Vagina (tissue), 2 donors: ENCODE data around the gene HRH3. TPM values are rescaled to one million over a fixed set of nuclear protein-coding genes. Genes with fewer than 3 reads are reported as not detected.

Experiments used
- DNase-seq, 2 donors: peaks; one replicate each; pipeline ENCODE4 v3.0.0-alpha.2; 2017; ENCODE audit errors: extremely low spot score in 2 of 2
- H3K27ac ChIP-seq: fragments of 200-600 bp; sonication (generic); one replicate; pipeline ENCODE4 v1.5.1; 2019
- H3K27me3 ChIP-seq: fragments of 200-600 bp; sonication (generic); one replicate; pipeline ENCODE4 v1.5.1; 2019
- H3K36me3 ChIP-seq, 2 donors: fragments of 200-600 bp; sonication (generic); one replicate each; pipeline ENCODE4 v1.5.1; 2017 to 2019
- H3K4me1 ChIP-seq: fragments of 200-600 bp; sonication (generic); one replicate; pipeline ENCODE4 v1.5.1; 2019
- H3K4me3 ChIP-seq, 2 donors: fragments of 200-600 bp; sonication (generic); 1 replicate in 1 of 2; 2 replicates in 1 of 2; pipeline ENCODE4 v1.5.1; 2016 to 2019
- H3K9me3 ChIP-seq: fragments of 200-600 bp; sonication (generic); one replicate; pipeline ENCODE4 v1.5.1; 2019
- POLR2A ChIP-seq, 2 donors: fragments of 450-650 bp; IDR thresholded peaks; one replicate each; pipeline ENCODE4 v1.6.1; 2017; ENCODE audit warnings: antibody characterized with exemption in 2 of 2, mild to moderate bottlenecking in 2 of 2, moderate library complexity in 2 of 2
- POLR2AphosphoS5 ChIP-seq, 2 donors: sonication (generic); formaldehyde crosslinking; IDR thresholded peaks; one replicate each; pipeline ENCODE4 v1.9.0; 2017; ENCODE audit warnings: antibody characterized with exemption in 2 of 2, mild to moderate bottlenecking in 2 of 2, low read depth in 1 of 2; ENCODE audit not compliant: insufficient read depth in 1 of 2
- intact Hi-C: fragments of 100-400 bp; cut with DNase I; formaldehyde crosslinking; loops from one replicate; pipeline ENCODE4 v1.15.1; 2023
- total RNA-seq: library from RNA; depleted of rRNA; stranded (reverse); fragments of >200 nt; gene quantifications from one replicate; pipeline ENCODE4 v1.2.3, GENCODE V29; 2016
- TF ChIP-seq, protein P1 (sequence below), 3 experiments: fragments of 450-650 bp in 2 of 3; fragments of 200-600 bp in 1 of 3; sonication (generic) in 1 of 3; IDR thresholded peaks; one replicate each; pipeline ENCODE4 v1.5.1; 2017 to 2019; ENCODE audit warnings: antibody characterized with exemption in 3 of 3, mild to moderate bottlenecking in 2 of 3, moderate library complexity in 2 of 3

HRH3 gene
- total RNA-seq, 1 donor from 2014 or later = not detected

- no peak for TF ChIP-seq POLR2AphosphoS5 (IDR thresholded peaks at IDR 0.05; ENCODE audit: insufficient read depth in 1 of 2, low read depth in 1 of 2)
- no peak for TF ChIP-seq POLR2A (IDR thresholded peaks at IDR 0.05)
- TF ChIP-seq, protein P1, sequence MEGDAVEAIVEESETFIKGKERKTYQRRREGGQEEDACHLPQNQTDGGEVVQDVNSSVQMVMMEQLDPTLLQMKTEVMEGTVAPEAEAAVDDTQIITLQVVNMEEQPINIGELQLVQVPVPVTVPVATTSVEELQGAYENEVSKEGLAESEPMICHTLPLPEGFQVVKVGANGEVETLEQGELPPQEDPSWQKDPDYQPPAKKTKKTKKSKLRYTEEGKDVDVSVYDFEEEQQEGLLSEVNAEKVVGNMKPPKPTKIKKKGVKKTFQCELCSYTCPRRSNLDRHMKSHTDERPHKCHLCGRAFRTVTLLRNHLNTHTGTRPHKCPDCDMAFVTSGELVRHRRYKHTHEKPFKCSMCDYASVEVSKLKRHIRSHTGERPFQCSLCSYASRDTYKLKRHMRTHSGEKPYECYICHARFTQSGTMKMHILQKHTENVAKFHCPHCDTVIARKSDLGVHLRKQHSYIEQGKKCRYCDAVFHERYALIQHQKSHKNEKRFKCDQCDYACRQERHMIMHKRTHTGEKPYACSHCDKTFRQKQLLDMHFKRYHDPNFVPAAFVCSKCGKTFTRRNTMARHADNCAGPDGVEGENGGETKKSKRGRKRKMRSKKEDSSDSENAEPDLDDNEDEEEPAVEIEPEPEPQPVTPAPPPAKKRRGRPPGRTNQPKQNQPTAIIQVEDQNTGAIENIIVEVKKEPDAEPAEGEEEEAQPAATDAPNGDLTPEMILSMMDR (IDR thresholded peaks at IDR 0.05) = no peak
- intact Hi-C loops = no loop called here
- Histone ChIP-seq H3K27ac (no peak overlapping the region), H3K4me3 (no peak overlapping the region), H3K9me3 (no peaks in the 10 kb centered on the region), H3K36me3 (peaks cover 0 to 63% of the 10 kb centered on the region in 2 donors), H3K4me1 (peaks cover 15% of the 10 kb centered on the region), H3K27me3 (no peaks in the 10 kb centered on the region)
- DNase-seq = no peak
Measured at GRCh38 chr20:62259294-62259565, 39.2 kb upstream of the HRH3 start.

- Histone ChIP-seq H3K27me3 (no peaks in the 10 kb centered on the region), H3K4me3 (no peak overlapping the region), H3K4me1 (peaks cover 20% of the 10 kb centered on the region), H3K9me3 (no peaks in the 10 kb centered on the region), H3K36me3 (peaks cover 0 to 60% of the 10 kb centered on the region in 2 donors), H3K27ac (no peak overlapping the region)
- no peak for DNase-seq
- intact Hi-C loops = no loop called here
- TF ChIP-seq POLR2A (IDR thresholded peaks at IDR 0.05) (no peak), POLR2AphosphoS5 (IDR thresholded peaks at IDR 0.05; ENCODE audit: insufficient read depth in 1 of 2, low read depth in 1 of 2) (no peak)
- TF ChIP-seq, protein P1 (IDR thresholded peaks at IDR 0.05) = no peak
Measured at GRCh38 chr20:62258499-62259293, 38.6 kb upstream of the HRH3 start.

- no peak for DNase-seq
- Histone ChIP-seq H3K4me3 (no peak overlapping the region), H3K27me3 (no peaks in the 10 kb centered on the region), H3K36me3 (peaks cover 0 to 33% of the 10 kb centered on the region in 2 donors), H3K4me1 (peaks cover 22% of the 10 kb centered on the region), H3K9me3 (no peaks in the 10 kb centered on the region), H3K27ac (no peak overlapping the region)
- intact Hi-C loops = no loop called here
- TF ChIP-seq POLR2AphosphoS5 (IDR thresholded peaks at IDR 0.05; ENCODE audit: insufficient read depth in 1 of 2, low read depth in 1 of 2) (no peak), POLR2A (IDR thresholded peaks at IDR 0.05) (no peak)
- TF ChIP-seq, protein P1 (IDR thresholded peaks at IDR 0.05) = no peak
Measured at GRCh38 chr20:62255976-62256375, 35.9 kb upstream of the HRH3 start.

- H3K27me3 ChIP-seq = no peaks in the 10 kb centered on the region
- H3K36me3 ChIP-seq = peaks cover 0 to 19% of the 10 kb centered on the region in 2 donors
- no peak for DNase-seq
Measured at GRCh38 chr20:62254021-62254724, 34.1 kb upstream of the HRH3 start.

More at GRCh38 chr20:62254021-62254724, 34.1 kb upstream of the HRH3 start:
- intact Hi-C loops = no loop called here
- no peak for TF ChIP-seq POLR2AphosphoS5 (IDR thresholded peaks at IDR 0.05; ENCODE audit: insufficient read depth in 1 of 2, low read depth in 1 of 2)
- TF ChIP-seq, protein P1 (IDR thresholded peaks at IDR 0.05) = no peak
- TF ChIP-seq POLR2A (IDR thresholded peaks at IDR 0.05) = no peak
- peaks cover 34% of the 10 kb centered on the region for H3K4me1 ChIP-seq
- H3K27ac ChIP-seq = no peak overlapping the region
- no peaks in the 10 kb centered on the region for H3K9me3 ChIP-seq
- no peak overlapping the region for H3K4me3 ChIP-seq
